H9 (cell line): Measurements from ENCODE around the gene CDC37. TPM values are rescaled to one million over a fixed set of nuclear protein-coding genes. Genes with fewer than 3 reads are reported as not detected.

ENCODE experiments used
- DNase-seq: peaks from one replicate; pipeline ENCODE4 v3.0.0-alpha.2; 2017
- H2AFZ ChIP-seq: one replicate; pipeline ENCODE4 v1.6.1; 2013; ENCODE audit warnings: mild to moderate bottlenecking, low read length, control low read depth, moderate library complexity
- H2AK5ac ChIP-seq: 2 replicates; pipeline ENCODE4 v1.6.1; 2013; ENCODE audit warnings: low read length, control low read depth, mixed read lengths; ENCODE audit not compliant: insufficient read length
- H2BK120ac ChIP-seq: one replicate; pipeline ENCODE4 v1.6.1; 2013; ENCODE audit warnings: low read depth, mild to moderate bottlenecking, low read length, control low read depth, inconsistent platforms; ENCODE audit not compliant: poor library complexity, severe bottlenecking
- H2BK12ac ChIP-seq: 2 replicates; pipeline ENCODE4 v1.6.1; 2013; ENCODE audit warnings: low read length, control low read depth, mixed read lengths, low read depth; ENCODE audit not compliant: insufficient read length
- H2BK15ac ChIP-seq: 2 replicates; pipeline ENCODE4 v1.6.1; 2013; ENCODE audit warnings: low read depth, low read length, control low read depth
- H2BK20ac ChIP-seq: one replicate; pipeline ENCODE4 v1.6.1; 2013; ENCODE audit warnings: low read depth, mild to moderate bottlenecking, low read length, control low read depth, inconsistent platforms; ENCODE audit not compliant: poor library complexity, severe bottlenecking
- H2BK5ac ChIP-seq: 2 replicates; pipeline ENCODE4 v1.6.1; 2013; ENCODE audit warnings: low read length, control low read depth, mixed read lengths; ENCODE audit not compliant: insufficient read length
- H3K14ac ChIP-seq: 2 replicates; pipeline ENCODE4 v1.6.1; 2013; ENCODE audit warnings: low read length, control low read depth; ENCODE audit not compliant: insufficient read depth
- H3K18ac ChIP-seq: 2 replicates; pipeline ENCODE4 v1.6.1; 2013; ENCODE audit warnings: low read depth, mild to moderate bottlenecking, mixed read lengths, low read length, control low read depth; ENCODE audit not compliant: insufficient read length
- H3K23ac ChIP-seq: 2 replicates; pipeline ENCODE4 v1.6.1; 2013; ENCODE audit warnings: low read length, control low read depth, mixed read lengths, low read depth; ENCODE audit not compliant: insufficient read length
- H3K23me2 ChIP-seq: 2 replicates; pipeline ENCODE4 v1.6.1; 2013; ENCODE audit warnings: low read depth, mild to moderate bottlenecking, mixed read lengths, low read length, control low read depth; ENCODE audit not compliant: insufficient read length, poor library complexity, severe bottlenecking
- H3K27ac ChIP-seq: 2 replicates; pipeline ENCODE4 v1.5.1; 2013; ENCODE audit warnings: low read length, control low read depth, mixed read lengths, low read depth; ENCODE audit not compliant: insufficient read length
- H3K27me3 ChIP-seq: 2 replicates; pipeline ENCODE4 v1.6.1; 2013; ENCODE audit warnings: low read length, control low read depth, inconsistent platforms; ENCODE audit not compliant: insufficient read depth
- H3K4ac ChIP-seq: 2 replicates; pipeline ENCODE4 v1.6.1; 2013; ENCODE audit warnings: low read depth, mild to moderate bottlenecking, control low read depth, inconsistent platforms, low read length, moderate library complexity
- H3K4me1 ChIP-seq: 2 replicates; pipeline ENCODE4 v1.6.1; 2013; ENCODE audit warnings: low read length, control low read depth, inconsistent platforms; ENCODE audit not compliant: insufficient read depth
- H3K4me2 ChIP-seq: 2 replicates; pipeline ENCODE4 v1.6.1; 2013; ENCODE audit warnings: low read length, control low read depth, mixed read lengths; ENCODE audit not compliant: insufficient read length, insufficient read depth
- H3K56ac ChIP-seq: 2 replicates; pipeline ENCODE4 v1.6.1; 2013; ENCODE audit warnings: low read depth, mild to moderate bottlenecking, mixed read lengths, low read length, control low read depth; ENCODE audit not compliant: insufficient read length
- H3K79me1 ChIP-seq: 2 replicates; pipeline ENCODE4 v1.6.1; 2013; ENCODE audit warnings: low read depth, mild to moderate bottlenecking, moderate library complexity, low read length, control low read depth, inconsistent platforms; ENCODE audit not compliant: insufficient read depth, poor library complexity, severe bottlenecking
- H3K79me2 ChIP-seq: 2 replicates; pipeline ENCODE4 v1.6.1; 2013; ENCODE audit warnings: low read length, control low read depth, inconsistent platforms; ENCODE audit not compliant: insufficient read depth
- H3K9ac ChIP-seq: 2 replicates; pipeline ENCODE4 v1.6.1; 2013; ENCODE audit warnings: low read length, control low read depth, mixed read lengths; ENCODE audit not compliant: insufficient read length; ENCODE audit errors: extremely low read depth
- H3K9me3 ChIP-seq: one replicate; pipeline ENCODE4 v1.6.1; 2013; ENCODE audit warnings: low read depth, low read length, inconsistent platforms; ENCODE audit not compliant: control insufficient read depth
- H3T11ph ChIP-seq: one replicate; pipeline ENCODE4 v1.6.1; 2013; ENCODE audit warnings: mild to moderate bottlenecking, low read length, control low read depth, inconsistent platforms
- H4K20me1 ChIP-seq: one replicate; pipeline ENCODE4 v1.6.1; 2013; ENCODE audit not compliant: control insufficient read depth, insufficient read length, insufficient read depth
- H4K5ac ChIP-seq: 2 replicates; pipeline ENCODE4 v1.6.1; 2013; ENCODE audit warnings: low read depth, mild to moderate bottlenecking, mixed read lengths, low read length, control low read depth; ENCODE audit not compliant: insufficient read length
- H4K8ac ChIP-seq: replicated peaks from 2 replicates; pipeline ENCODE4 v1.6.1; 2013; ENCODE audit warnings: low read length, control low read depth, mixed read lengths, low read depth; ENCODE audit not compliant: insufficient read length
- H4K91ac ChIP-seq: 2 replicates; pipeline ENCODE4 v1.6.1; 2013; ENCODE audit warnings: low read depth, mild to moderate bottlenecking, moderate library complexity, mixed read lengths, low read length, control low read depth; ENCODE audit not compliant: insufficient read length
- H3K27ac Mint-ChIP-seq, 3 experiments: 2 replicates in 2 of 3; 3 replicates in 1 of 3; pipeline ENCODE4 v1.8.0; 2020 to 2021; ENCODE audit warnings: mixed read lengths in 3 of 3, mild to moderate bottlenecking in 1 of 3, moderate library complexity in 1 of 3
- H3K27me3 Mint-ChIP-seq: 2 replicates; pipeline ENCODE4 v1.8.0; 2021; ENCODE audit warnings: low read depth, mild to moderate bottlenecking, moderate library complexity, mixed read lengths
- H3K36me3 Mint-ChIP-seq, 3 experiments: 2 replicates in 2 of 3; 3 replicates in 1 of 3; pipeline ENCODE4 v1.8.0; 2020 to 2021; ENCODE audit warnings: low read depth in 3 of 3, mixed read lengths in 3 of 3; ENCODE audit not compliant: insufficient read depth in 1 of 3
- H3K4me1 Mint-ChIP-seq, 2 experiments: 2 replicates each; pipeline ENCODE4 v1.8.0; 2020; ENCODE audit warnings: mixed read lengths in 2 of 2
- H3K4me3 Mint-ChIP-seq, 2 experiments: 2 replicates in 1 of 2; 3 replicates in 1 of 2; pipeline ENCODE4 v1.8.0; 2020 to 2021; ENCODE audit warnings: mild to moderate bottlenecking in 2 of 2, mixed read lengths in 2 of 2, moderate library complexity in 1 of 2
- H3K9me3 Mint-ChIP-seq, 2 experiments: 2 replicates in 1 of 2; 3 replicates in 1 of 2; pipeline ENCODE4 v1.8.0; 2020; ENCODE audit warnings: mild to moderate bottlenecking in 2 of 2, mixed read lengths in 2 of 2, moderate library complexity in 1 of 2
- WGBS: extraction: QIAGEN DNeasy Blood & Tissue Kit; methylation state at CpG from one replicate; pipeline ENCODE4 v1.1.7; 2013; ENCODE audit warnings: missing lambda C conversion rate, low lambda C conversion rate, mixed read lengths; ENCODE audit not compliant: insufficient read length; ENCODE audit errors: extremely low coverage; 5-methylcytosine and 5-hydroxymethylcytosine counted together
- total RNA-seq: library from RNA; stranded (reverse); gene quantifications from 2 replicates; pipeline ENCODE4 v1.2.1, GENCODE V29; 2021
- TF ChIP-seq, protein P1 (sequence below): fragments of 200-600 bp; sonication (generic); conservative IDR thresholded peaks from 3 replicates; pipeline ENCODE4 v1.8.0; 2021; ENCODE audit warnings: antibody characterized with exemption, mild to moderate bottlenecking

Gene CDC37
- total RNA-seq, 1 experiment from 2014 or later: 155 TPM

DNA sequence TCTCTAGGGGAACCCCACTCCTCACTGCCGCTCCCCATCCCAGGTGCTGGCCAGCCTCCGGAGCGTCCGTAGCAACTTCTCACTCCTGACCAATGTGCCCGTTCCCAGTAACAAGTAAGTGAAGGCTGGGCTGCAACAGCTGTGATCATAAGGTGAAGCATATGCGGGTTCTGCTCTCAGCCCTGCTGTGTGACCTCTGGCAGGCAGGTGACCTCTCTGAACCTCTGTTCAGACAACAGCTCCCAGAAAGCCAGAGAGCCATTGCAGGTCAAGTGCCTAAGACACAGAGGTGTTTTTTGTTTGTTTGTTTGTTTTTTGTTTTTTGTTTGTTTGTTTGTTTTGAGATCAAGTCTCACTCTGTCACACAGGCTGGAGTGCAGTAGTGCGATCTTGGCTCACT, 45.7 kb upstream of the CDC37 start:
- Histone ChIP-seq H4K5ac (no peak overlapping the region), H3K56ac (no peak overlapping the region), H3K23me2 (no peaks in the 10 kb centered on the region), H4K8ac (no peak overlapping the region), H3T11ph (no peak overlapping the region), H2BK12ac (no peak overlapping the region), H2BK120ac (no peak overlapping the region), H2BK20ac (no peak overlapping the region), H3K4me1 (no peaks in the 10 kb centered on the region), H3K79me1 (no peaks in the 10 kb centered on the region), H4K91ac (no peak overlapping the region), H3K9ac (no peak overlapping the region), H3K27me3 (no peaks in the 10 kb centered on the region), H3K27ac (no peak overlapping the region), H2AK5ac (no peak overlapping the region), H3K14ac (no peak overlapping the region), H3K18ac (no peak overlapping the region), H3K4me2 (no peak overlapping the region), H3K4ac (no peak overlapping the region), H2AFZ (no peak overlapping the region), H2BK5ac (no peak overlapping the region), H4K20me1 (no peaks in the 10 kb centered on the region), H3K23ac (no peak overlapping the region), H3K79me2 (no peaks in the 10 kb centered on the region), H3K9me3 (no peaks in the 10 kb centered on the region), H2BK15ac (no peak overlapping the region)
- H3K36me3 Mint-ChIP-seq: no peaks in the 10 kb centered on the region
- peaks cover 7% of the 10 kb centered on the region for H3K27me3 Mint-ChIP-seq
- no peak overlapping the region for H3K4me3 Mint-ChIP-seq
- no CpG with 5 or more reads among the region's 7 CpGs for WGBS
- TF ChIP-seq, protein P1, sequence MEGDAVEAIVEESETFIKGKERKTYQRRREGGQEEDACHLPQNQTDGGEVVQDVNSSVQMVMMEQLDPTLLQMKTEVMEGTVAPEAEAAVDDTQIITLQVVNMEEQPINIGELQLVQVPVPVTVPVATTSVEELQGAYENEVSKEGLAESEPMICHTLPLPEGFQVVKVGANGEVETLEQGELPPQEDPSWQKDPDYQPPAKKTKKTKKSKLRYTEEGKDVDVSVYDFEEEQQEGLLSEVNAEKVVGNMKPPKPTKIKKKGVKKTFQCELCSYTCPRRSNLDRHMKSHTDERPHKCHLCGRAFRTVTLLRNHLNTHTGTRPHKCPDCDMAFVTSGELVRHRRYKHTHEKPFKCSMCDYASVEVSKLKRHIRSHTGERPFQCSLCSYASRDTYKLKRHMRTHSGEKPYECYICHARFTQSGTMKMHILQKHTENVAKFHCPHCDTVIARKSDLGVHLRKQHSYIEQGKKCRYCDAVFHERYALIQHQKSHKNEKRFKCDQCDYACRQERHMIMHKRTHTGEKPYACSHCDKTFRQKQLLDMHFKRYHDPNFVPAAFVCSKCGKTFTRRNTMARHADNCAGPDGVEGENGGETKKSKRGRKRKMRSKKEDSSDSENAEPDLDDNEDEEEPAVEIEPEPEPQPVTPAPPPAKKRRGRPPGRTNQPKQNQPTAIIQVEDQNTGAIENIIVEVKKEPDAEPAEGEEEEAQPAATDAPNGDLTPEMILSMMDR: no peak
- no peak for DNase-seq
- no peaks in the 10 kb centered on the region for H3K9me3 Mint-ChIP-seq
- peaks cover 5 to 26% of the 10 kb centered on the region in 2 experiments for H3K4me1 Mint-ChIP-seq
- H3K27ac Mint-ChIP-seq: no peak overlapping the region
